Panc1 (cell line): ENCODE results near the gene TADA2B. TPM values are rescaled to one million over a fixed set of nuclear protein-coding genes. Genes with fewer than 3 reads are reported as not detected.
"Not testable (repeated sequence)": the region's sequence is repeated elsewhere in the genome, so short reads cannot be mapped to it uniquely, and the experiment has no call there.

ENCODE experiments used
- ATAC-seq: fragments of 200-7000 bp; cut with Tn5 transposase; 2 replicates; pipeline ENCODE4 v1.9.1; 2020; ENCODE audit warnings: mild to moderate bottlenecking, moderate library complexity
- BruUV-seq: library from RNA; stranded (reverse); fragments of 400-500 nt; replicated peaks from 2 replicates; lab custom pipeline; 2021; lab: Mats Ljungman, UMichigan
- CTCF ChIA-PET: fragments of 300-600 bp; sonication (Branson Sonifier 250); formaldehyde crosslinking; loops from one replicate; lab custom pipeline; 2022; ENCODE audit warnings: antibody characterized with exemption; lab: Charles Lee
- POLR2A ChIA-PET: fragments of 300-600 bp; sonication (Branson Sonifier 250); formaldehyde crosslinking; loops from one replicate; lab custom pipeline; 2022; ENCODE audit warnings: antibody characterized with exemption; lab: Charles Lee
- DNase-seq: peaks from one replicate; pipeline ENCODE4 v3.0.0-alpha.2; 2010; ENCODE audit warnings: low read depth, low spot score
- H3K27ac ChIP-seq: 2 replicates; pipeline ENCODE4 v1.5.1; 2011; ENCODE audit warnings: mild to moderate bottlenecking, low read length, inconsistent platforms
- H3K27me3 ChIP-seq: fragments of 200-500 bp; sonication (Bioruptor generic); 2 replicates; pipeline ENCODE4 v1.6.0; 2014; ENCODE audit warnings: low read length, inconsistent platforms; ENCODE audit not compliant: control insufficient read depth, insufficient read depth
- H3K36me3 ChIP-seq: fragments of 200-500 bp; sonication (Bioruptor generic); 2 replicates; pipeline ENCODE4 v1.5.1; 2014; ENCODE audit warnings: inconsistent platforms, mild to moderate bottlenecking, low read length, moderate library complexity; ENCODE audit not compliant: control insufficient read depth, insufficient read depth
- H3K4me1 ChIP-seq: 2 replicates; pipeline ENCODE4 v1.5.1; 2011; ENCODE audit warnings: inconsistent platforms, mild to moderate bottlenecking, low read length, moderate library complexity; ENCODE audit not compliant: control insufficient read depth, insufficient read depth
- H3K4me3 ChIP-seq, 2 experiments: 2 replicates each; pipeline ENCODE4 v1.5.1; 2011 to 2012; ENCODE audit warnings: low read depth in 2 of 2, low read length in 2 of 2, mild to moderate bottlenecking in 2 of 2, inconsistent platforms in 1 of 2, moderate library complexity in 1 of 2
- H3K9me3 ChIP-seq: fragments of 200-500 bp; sonication (Bioruptor generic); 2 replicates; pipeline ENCODE4 v1.5.1; 2014; ENCODE audit warnings: low read depth, mild to moderate bottlenecking, inconsistent platforms, low read length, moderate library complexity; ENCODE audit not compliant: control insufficient read depth, insufficient read depth
- POLR2AphosphoS5 ChIP-seq: IDR thresholded peaks from 2 replicates; pipeline ENCODE4 v1.6.1; 2012; ENCODE audit warnings: mild to moderate bottlenecking, low read depth, low read length, moderate library complexity
- REST ChIP-seq, 2 experiments: IDR thresholded peaks; 2 replicates each; pipeline ENCODE4 v1.6.1; 2011 to 2012; ENCODE audit warnings: low read depth in 2 of 2, control low read depth in 1 of 2, low read length in 1 of 2, mild to moderate bottlenecking in 1 of 2, moderate library complexity in 1 of 2; ENCODE audit not compliant: insufficient read depth in 1 of 2
- SIN3A ChIP-seq: IDR thresholded peaks from 2 replicates; pipeline ENCODE4 v1.6.1; 2012; ENCODE audit warnings: low read depth, mild to moderate bottlenecking, low read length, moderate library complexity, borderline replicate concordance; ENCODE audit not compliant: insufficient read depth
- TCF7L2 ChIP-seq: IDR thresholded peaks from 2 replicates; pipeline ENCODE4 v1.6.1; 2011; ENCODE audit warnings: mild to moderate bottlenecking, low read depth, low read length, inconsistent platforms
- in situ Hi-C: cut with HindIII; loops from 2 replicates; pipeline ENCODE4 v1.10.0; 2016; ENCODE audit warnings: low sequenced_read_pairs, low pct_unique_long_range_greater_than_20kb
- intact Hi-C: fragments of 100-400 bp; cut with micrococcal nuclease; formaldehyde crosslinking; loops from one replicate; pipeline ENCODE4 v1.10.0; 2022; ENCODE audit not compliant: unreplicated experiment
- total RNA-seq: library from RNA; stranded (reverse); gene quantifications from one replicate; pipeline ENCODE4 v1.2.1, GENCODE V29; 2021; ENCODE audit not compliant: unreplicated experiment
- TF ChIP-seq, protein P1 (sequence below): fragments of 450-650 bp; IDR thresholded peaks from 2 replicates; pipeline ENCODE4 v1.5.1; 2017; ENCODE audit warnings: mild to moderate bottlenecking

The TADA2B gene
- total RNA-seq, 1 experiment from 2014 or later: 17.6 TPM

- TF ChIP-seq SIN3A (no peak), TCF7L2 (no peak), REST (IDR thresholded peaks at IDR 0.05; ENCODE audit: insufficient read depth in 1 of 2, low read depth in 2 of 2, low read length in 1 of 2) (no peak), POLR2AphosphoS5 (no peak)
- TF ChIP-seq, protein P1, sequence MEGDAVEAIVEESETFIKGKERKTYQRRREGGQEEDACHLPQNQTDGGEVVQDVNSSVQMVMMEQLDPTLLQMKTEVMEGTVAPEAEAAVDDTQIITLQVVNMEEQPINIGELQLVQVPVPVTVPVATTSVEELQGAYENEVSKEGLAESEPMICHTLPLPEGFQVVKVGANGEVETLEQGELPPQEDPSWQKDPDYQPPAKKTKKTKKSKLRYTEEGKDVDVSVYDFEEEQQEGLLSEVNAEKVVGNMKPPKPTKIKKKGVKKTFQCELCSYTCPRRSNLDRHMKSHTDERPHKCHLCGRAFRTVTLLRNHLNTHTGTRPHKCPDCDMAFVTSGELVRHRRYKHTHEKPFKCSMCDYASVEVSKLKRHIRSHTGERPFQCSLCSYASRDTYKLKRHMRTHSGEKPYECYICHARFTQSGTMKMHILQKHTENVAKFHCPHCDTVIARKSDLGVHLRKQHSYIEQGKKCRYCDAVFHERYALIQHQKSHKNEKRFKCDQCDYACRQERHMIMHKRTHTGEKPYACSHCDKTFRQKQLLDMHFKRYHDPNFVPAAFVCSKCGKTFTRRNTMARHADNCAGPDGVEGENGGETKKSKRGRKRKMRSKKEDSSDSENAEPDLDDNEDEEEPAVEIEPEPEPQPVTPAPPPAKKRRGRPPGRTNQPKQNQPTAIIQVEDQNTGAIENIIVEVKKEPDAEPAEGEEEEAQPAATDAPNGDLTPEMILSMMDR: no peak
- Histone ChIP-seq H3K9me3 (no peaks in the 10 kb centered on the region), H3K4me1 (no peaks in the 10 kb centered on the region), H3K27ac (no peak overlapping the region), H3K36me3 (no peaks in the 10 kb centered on the region), H3K4me3 (no peak overlapping the region), H3K27me3 (no peaks in the 10 kb centered on the region)
- no TSS peak for BruUV-seq
- POLR2A ChIA-PET: interaction anchor here (0.6 kb wide), 1 partner anchor 11 kb away, joined by 4 read pairs; no protein-coding TSS in a partner anchor
- CTCF ChIA-PET: interaction anchor here (0.6 kb wide), 1 partner anchor 11 kb away, joined by 4 read pairs; no protein-coding TSS in a partner anchor
- in situ Hi-C loops: no loop called here
- intact Hi-C loops: no loop called here
- ATAC-seq: no peak
- no peak for DNase-seq
These were observed 34.9 kb downstream of the TADA2B start for GRCh38 chr4:7078025-7078424.

- H3K9me3 ChIP-seq, H3K27ac ChIP-seq, ATAC-seq, H3K4me3 ChIP-seq, intact Hi-C loops, in situ Hi-C loops, H3K27me3 ChIP-seq, DNase-seq, POLR2A ChIA-PET, H3K4me1 ChIP-seq, BruUV-seq, H3K36me3 ChIP-seq: not testable (repeated sequence)
- CTCF ChIA-PET: interaction anchor here (0.6 kb wide), 2 partner anchors 170 to 479 kb away, joined by 3 read pairs; no protein-coding TSS in a partner anchor
These were observed 36.3 kb downstream of the TADA2B start for GRCh38 chr4:7079483-7079882.

- in situ Hi-C loops, DNase-seq, BruUV-seq, H3K36me3 ChIP-seq, H3K4me3 ChIP-seq, ATAC-seq, H3K27ac ChIP-seq, H3K27me3 ChIP-seq, H3K9me3 ChIP-seq, H3K4me1 ChIP-seq, POLR2A ChIA-PET: not testable (repeated sequence)
- CTCF ChIA-PET: interaction anchor here (0.6 kb wide), 1 partner anchor 478 kb away, joined by 3 read pairs; no protein-coding TSS in a partner anchor
- intact Hi-C loops: loop anchor here (5.0 kb wide), 1 partner anchor 173 kb away; the partner anchor contains the start of gene TBC1D14
These were observed 36.7 kb downstream of the TADA2B start for GRCh38 chr4:7079909-7080308.
